ENCODE results near the gene SEC24B.
"Not testable (repeated sequence)": the region's sequence is repeated elsewhere in the genome, so short reads cannot be mapped to it uniquely, and the experiment has no call there.

SEC24B gene

DNA sequence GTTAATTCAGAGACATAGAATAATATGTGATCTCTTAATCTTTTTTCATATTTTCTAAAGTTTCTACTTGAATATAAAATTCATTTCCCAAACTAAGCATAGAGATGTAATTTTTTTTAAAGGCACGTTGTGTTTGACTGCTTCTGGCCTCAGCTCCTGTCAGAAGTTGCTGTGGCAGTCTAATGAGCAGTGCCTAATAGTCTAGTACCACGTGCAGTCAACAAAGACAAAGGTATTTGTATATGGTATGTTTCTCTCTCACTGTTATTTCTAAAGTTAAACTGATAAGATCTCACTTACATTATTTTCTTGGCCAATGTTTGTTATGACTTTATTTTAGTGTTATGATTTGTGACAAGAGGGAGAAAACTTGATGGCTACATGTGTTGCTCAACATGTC, 77.8 kb downstream of the SEC24B start:
- no peak for DNase-seq

GRCh38 chr4:109513368-109513767, 79.8 kb downstream of the SEC24B start:
- not testable (repeated sequence) for DNase-seq

DNA sequence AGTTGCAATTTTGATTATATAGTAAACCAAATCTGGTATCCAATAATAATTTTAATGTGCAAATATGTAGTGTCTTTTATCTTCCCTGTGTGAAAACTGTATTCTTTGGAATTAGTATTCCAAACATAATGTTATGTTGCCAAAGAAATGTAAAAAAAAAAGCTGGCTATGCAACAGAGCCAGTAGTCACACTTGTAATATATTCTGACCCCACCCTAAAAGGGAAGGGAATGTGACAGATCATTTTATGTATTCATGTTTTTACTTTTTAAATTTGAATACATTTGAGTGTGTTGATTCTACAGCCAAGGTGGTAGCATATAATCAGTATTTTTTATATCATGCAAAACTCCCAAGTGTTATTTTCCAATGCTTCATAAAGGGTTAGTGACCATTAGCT, 98.6 kb downstream of the SEC24B start:
- no peak for DNase-seq

GRCh38 chr4:109545401-109545800, 111.8 kb downstream of the SEC24B start:
- no peak for DNase-seq

GRCh38 chr4:109547394-109547793, 113.8 kb downstream of the SEC24B start:
- no peak for DNase-seq

DNA sequence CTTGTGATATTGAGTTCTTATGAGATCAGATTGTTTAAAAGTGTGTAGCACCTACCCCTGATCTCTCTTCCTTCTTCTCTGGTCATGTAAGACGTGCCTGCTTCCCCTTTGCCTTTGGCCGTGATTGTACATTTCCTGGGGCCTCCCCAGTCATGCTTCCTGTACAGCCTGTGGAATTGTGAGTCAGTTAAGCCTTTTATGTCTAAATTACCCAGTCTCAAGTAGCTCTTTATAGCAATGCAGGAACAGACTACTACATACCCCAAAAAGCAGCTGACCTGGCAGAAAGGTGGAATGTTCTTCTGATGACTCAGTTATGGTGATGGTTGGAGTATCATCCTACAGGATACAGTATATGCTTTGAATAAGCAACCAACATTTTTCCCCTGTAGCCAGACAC, 115.0 kb downstream of the SEC24B start:
- DNase-seq: no peak

GRCh38 chr4:109552237-109552636, 118.6 kb downstream of the SEC24B start:
- DNase-seq: no peak

DNA sequence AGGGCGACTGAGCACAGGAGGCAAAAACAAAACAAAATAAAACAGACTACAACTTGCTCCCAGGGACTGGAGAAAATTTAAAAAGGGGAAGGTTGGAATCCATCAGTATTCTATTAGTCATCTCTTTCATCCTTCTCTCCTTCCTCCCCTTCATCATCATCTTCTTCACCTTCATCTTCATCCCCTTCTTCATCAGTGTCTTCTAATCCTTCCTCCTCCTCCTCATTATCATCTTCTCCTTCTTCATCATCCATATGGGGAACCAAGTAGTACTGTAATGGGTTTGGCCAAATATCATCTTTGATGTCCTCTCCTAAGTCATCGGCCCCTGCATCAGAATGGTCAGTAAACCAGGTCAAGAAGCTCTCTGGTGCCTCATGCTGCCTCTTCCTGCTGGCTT, 119.5 kb downstream of the SEC24B start:
- DNase-seq: no peak

GRCh38 chr4:109554971-109555370, 121.4 kb downstream of the SEC24B start:
- no peak for DNase-seq

DNA sequence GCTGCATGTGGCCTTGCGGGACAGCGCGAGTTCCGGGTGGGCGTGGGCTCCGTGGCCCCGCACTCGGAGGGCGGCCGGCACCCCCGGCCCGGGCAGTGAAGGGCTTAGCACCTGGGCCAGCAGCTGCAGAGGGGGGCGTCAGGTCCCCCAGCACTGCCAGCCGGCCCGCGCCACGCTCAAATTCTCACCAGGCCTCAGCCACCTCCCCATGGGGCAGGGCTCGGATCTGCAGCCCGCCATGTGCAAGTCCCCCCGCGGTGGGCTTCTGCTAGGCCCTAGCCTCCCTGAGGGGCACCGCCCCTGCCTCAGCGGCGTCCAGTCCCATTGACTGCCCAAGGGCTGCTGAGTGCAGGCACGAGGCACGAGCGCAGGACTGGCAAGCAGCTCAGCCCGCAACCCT, 123.8 kb downstream of the SEC24B start:
- DNase-seq: no peak

DNA sequence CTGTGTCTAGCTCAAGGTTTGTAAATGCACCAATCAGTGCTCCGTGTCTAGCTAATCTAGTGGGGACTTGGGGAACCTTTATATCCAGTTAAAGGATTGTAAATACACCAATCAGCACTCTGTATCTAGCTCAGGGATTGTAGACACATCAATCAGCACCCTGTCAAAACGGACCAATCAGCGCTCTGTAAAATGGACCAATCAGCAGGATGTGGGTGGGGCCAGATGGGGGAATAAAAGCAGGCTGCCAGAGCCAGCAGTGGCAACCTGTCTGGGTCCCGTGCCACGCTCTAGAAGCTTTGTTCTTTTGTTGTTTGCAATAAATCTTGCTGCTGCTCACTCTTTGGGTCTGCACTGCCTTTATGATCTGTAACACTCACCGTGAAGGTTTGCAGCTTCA, 124.5 kb downstream of the SEC24B start:
- not testable (repeated sequence) for DNase-seq

GRCh38 chr4:109559625-109559982, 126.0 kb downstream of the SEC24B start:
- no peak for DNase-seq

DNA sequence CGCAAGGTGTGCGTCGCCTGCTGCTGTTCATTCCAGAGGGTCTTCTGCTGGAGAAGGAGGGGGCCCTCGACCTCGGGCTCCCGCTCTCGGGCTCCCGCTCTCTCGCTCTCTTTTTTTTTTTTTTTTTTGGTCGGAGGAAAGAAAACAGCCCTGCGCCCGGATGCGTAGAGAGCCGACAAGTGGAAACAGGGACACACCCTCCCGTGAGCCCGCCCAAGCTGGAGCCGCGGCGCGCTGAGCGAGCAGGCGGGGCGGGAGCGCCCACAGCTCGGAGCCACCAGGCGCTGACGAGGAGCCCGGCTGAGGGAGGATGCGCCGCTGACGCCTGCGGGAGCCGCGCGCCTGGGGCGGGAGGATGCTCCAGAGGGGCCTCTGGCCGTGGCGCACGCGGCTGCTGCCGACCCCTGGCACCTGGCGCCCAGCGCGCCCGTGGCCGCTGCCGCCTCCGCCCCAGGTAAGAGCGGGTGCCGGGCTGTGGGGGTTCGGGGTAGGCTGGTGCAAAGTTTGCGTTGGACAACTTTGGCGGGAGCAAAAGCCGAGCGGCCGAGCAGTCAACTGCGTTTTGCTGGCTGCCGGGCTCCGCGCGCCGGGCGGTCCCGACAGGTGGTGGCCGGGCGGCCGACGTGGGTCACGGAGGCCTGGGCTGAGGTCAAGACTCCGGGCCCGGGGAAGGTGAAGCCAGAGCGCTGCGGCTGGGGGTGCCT, 126.5 kb downstream of the SEC24B start, which contains the start of gene MCUB:
MCUB (plus strand) TSS at position 264 of the 704 bp plus-strand sequence; CDS start at position 356, 92 bp downstream.
- DNase-seq: no peak

DNA sequence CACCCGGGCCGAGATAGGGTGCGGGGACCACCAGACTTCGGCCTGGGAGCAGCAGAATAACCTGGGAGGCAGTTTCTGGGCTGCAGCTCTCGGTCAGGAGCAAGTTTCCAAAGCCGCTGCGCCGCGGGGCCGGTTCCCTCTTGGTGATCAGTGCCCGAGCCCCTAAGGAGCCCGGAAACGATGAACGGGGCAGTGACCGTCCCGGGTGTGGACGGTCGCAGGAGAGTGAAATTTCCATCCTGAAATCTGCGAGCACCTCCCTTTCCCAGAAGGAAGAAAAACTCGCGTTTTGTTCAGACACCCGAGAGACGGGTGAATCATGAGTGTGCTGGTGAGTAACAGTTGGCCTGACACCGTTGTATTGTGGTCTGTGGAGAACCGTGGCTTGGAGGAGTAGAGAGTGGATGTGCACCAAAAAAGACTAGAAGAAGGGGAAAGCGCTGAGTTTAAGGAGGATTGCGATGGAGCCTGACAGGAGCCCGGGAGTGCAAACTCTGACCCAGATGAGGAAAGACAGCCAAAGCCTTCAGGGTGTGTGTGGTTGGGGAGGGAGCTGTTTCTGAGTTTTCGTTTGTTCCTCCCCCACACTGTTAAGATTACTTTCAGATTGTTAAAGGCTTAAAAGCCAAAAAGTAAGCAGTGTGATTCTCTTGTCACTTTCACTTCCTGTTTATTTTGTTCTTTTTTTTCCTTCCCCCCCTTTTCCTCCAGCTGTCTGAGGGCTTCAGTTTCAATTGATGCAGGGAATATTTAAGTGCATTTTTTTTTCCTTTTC, 127.3 kb downstream of the SEC24B start:
- no peak for DNase-seq

DNA sequence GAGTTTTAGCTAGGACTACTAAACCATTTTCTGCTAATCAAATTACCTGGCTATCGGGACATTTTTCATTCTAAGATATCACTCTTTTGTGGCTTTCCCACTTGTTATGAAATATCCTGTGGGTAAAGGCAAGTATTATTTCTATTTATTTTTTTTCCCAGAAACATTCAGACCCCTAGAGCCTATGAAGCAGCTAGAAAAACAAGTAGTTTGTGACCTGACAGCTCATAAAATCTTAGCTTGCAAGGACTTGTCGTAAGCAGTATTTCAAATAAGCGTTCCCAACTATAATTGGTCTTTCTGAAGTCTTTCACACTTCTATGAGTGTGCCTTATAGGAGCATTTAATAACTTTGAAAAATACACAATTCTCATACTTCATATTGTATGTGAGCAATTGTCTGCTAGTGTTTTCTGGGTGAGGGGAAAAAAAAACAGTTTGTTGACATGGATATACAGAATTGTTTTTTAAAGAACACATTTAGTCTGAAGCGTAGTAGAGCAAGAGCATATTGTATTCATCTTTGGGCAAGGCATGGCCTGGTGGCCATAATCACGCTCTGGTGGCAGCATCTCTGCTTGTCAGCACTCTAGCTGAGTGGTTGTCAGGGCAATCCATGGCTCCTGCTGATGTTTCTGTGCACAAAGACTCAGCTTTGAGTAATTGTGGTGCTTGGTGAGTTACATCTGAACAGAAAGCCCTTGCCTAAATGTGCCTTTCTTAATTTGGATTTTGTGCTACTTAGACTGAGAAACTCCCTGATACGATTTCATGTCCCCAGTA, 129.0 kb downstream of the SEC24B start:
- DNase-seq: no peak

GRCh38 chr4:109571494-109571893, 137.9 kb downstream of the SEC24B start:
- no peak for DNase-seq

DNA sequence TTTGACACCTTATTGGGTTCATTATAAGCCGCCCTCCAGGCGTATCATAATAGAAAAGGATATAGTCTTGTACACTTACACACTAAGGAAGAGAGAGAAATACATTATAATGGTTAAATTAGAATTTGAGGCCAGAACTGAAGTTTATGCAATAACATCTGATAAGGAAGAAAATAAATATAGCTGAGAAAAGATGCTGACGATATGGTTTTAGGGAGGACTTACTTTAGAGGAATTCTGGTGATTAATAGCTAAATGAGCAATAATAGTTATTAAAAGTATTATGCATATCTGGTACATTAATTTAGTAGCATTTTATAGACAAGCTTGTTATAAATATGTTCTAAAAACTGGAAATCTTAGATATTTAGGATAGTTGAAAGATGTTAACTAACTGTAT, 138.5 kb downstream of the SEC24B start:
- no peak for DNase-seq

- DNase-seq: no peak
Measured at GRCh38 chr4:109574443-109574850, 140.8 kb downstream of the SEC24B start.

DNA sequence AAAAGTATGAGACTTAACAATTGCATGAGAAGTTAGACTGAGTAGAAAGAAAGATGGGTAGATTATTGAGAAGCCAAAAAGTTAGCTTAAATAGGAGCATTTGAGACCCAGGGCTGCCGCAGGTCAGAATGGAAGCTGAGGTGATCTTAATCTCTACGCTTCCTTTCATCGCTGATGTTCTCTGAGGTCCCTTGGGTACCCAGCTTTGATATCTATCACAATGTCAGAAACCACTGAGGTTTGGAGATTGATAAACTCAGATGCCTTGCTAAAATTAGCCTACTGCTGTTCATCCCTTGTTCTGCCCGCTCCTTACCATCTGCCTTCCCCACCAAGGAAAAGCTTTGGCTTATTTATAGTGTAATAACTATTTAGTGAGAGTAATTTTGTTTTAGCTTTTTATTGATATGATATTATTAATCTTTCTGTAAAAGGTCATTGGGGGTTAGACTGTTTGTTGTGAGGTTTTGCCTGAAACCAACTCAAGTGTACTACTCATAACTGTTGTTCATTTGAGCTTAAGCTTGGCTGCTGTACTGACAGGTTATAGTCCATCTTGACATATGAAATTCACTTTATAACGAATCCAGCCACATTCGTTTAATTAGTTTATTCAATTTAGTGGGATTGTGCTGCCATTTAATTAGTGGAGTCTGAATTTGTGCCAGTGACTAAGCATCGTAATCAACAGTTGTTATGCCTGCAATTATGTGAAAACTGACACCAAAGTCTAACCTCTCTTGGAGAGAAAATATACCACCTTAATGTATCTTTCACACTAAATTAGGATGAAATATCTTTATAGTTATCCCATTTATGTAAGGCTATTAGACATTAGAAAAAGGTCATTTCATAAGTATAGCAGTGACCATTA, 141.6 kb downstream of the SEC24B start:
- no peak for DNase-seq

DNA sequence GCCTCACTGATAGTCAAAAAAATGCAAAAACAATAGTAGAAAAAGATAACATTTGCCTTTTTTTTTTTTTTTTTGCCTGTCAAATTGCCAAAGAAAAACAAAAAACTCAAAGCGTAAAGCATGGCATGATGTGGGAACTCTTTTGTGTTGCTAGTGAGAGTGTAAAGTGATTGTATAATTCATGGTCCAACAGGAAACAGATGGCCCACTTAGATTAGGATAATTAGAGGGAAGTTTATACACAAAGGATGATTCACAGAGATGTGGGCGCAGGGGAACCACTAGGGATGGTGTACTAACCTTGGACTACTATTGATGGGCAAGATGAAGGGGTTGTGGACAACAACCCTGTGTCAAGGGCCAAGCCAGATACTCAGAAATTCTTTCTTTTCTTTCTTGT, 142.8 kb downstream of the SEC24B start:
- no peak for DNase-seq

- DNase-seq: no peak
Measured at GRCh38 chr4:109578846-109579245, 145.2 kb downstream of the SEC24B start.

- not testable (repeated sequence) for DNase-seq
Measured at GRCh38 chr4:109579997-109580396, 146.4 kb downstream of the SEC24B start.

- no peak for DNase-seq
Measured at GRCh38 chr4:109588176-109588575, 154.6 kb downstream of the SEC24B start.
